Measurements from ENCODE around the gene ZNF827.
A peak's percentile ranks its signal among the peaks of the same experiment; 100 is the strongest.

Gene ZNF827

DNA sequence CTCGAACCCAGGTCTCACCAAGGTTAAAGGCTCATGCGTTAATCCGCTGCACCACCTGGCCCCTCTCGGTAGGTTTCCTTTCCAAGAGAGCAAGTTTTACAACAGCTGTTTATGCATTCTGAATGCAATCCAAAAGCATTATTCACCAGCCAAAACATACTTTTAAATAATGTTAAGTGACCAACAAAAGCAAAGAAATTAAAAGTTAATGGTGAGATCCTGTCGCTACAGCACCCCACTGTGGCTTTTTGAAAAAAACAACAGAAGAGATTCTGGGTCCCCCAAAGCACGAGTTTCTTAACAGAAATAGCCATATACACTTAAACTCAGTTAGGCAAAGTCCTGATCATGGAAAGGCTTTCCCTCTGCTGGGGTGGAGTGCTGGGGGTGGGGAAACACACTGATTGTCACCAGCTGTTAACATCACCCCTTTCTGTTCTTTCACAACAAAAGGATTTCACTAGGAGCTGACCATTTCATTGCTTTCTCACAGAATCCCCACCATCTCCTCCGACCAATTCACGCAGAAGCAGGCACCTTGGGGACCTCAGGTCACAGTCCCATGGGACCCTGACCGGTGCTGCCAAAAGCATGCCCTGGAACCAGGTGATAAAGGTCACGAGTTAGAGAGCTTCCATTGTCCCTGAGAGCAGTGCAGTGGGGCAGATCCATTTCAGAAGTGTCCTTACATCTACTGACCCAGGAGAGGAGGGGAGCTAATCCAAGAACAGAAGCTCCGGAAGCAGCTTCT is 51.2 kb downstream of the ZNF827 start:
- peak; percentile 51 for DNase-seq (ENCODE audit: low spot score)

- DNase-seq (ENCODE audit: low spot score): no peak
Measured at GRCh38 chr4:145886871-145887240, 51.8 kb downstream of the ZNF827 start.

- DNase-seq (ENCODE audit: low spot score): no peak
Measured at GRCh38 chr4:145885666-145886065, 53.0 kb downstream of the ZNF827 start.

DNA sequence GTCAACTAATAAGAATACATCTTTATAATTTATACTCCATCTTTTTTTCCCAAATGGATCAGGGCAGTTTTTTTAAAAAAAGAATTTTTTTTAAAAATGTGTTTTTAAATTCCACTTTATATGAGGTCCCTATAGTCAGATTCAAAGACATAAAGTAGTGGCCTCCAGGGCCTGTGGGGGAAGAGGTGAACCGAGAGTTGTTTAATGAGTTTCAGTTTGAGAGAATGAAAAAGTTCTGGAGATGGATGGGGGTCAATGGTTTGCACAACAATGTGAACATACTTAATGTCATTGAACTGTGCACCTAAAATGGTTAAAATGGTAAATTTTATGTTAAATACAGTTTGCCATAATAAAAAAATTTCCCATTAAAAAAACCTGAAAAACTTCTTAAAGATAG is 53.8 kb downstream of the ZNF827 start:
- no peak for DNase-seq (ENCODE audit: low spot score)

DNA sequence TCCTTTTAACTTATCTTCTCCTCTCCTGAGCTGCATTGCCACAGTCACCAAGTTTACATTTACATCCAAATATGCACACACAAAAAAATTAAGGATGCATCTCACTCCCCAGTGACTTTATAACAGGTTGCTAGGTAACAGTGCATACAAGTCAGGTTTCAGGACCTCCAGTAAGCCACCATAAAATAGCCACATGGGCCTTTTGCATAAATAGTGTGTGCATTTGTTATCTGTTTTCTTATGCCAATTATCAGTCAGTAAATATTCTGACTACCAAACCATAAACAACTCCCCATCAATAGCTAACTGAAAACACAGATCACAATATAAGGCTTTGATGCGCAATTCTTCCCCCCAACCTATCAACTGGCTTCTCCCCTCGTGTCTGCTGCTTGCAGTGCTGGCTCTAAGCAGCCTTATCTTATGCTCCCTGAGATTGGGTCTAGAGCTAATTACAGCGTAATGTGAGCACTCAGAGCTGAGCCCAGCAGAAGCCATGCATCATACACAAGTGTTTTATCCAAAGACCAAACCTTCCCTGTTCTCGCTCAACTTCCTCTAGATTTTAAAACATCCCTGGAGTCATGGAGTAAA is 55.4 kb downstream of the ZNF827 start:
- DNase-seq (ENCODE audit: low spot score): no peak

DNA sequence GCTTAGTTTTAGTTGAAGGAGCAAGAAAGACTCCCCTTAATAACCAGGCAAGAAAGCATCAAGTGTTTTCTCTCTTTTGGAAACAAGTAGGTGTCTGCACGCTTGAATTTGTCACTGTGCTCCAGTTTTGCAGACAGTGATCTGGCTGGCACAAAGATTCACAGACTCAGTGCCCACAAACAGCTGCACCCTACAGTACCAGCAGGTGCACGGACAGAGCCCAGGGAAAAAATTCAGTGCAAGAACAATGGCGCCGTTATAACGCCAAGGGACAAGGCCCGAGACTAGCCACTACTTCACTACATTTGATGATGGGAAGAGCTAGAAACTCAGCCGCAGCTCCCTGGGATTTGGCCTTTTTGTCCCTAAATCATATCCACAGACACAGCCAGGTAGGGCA is 56.0 kb downstream of the ZNF827 start:
- DNase-seq (ENCODE audit: low spot score): no peak

DNA sequence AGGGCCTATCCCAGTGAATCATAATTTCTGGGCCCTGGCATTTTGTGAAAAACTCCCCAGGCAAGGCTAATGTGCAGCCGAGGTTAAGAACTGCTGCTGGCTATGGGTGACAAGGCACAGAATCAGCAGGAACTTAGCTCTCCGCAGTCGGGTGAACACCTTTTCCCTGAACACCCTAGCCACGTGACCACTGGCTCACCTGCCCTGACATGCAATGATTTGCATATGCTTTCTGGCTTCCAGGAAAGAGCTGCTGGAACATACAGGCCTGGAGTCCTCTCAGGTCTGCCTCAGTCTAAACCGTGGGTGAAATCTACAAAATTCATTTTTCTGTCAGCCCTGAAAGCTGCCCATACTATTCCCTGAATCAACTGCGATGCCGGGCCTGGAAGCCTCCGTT is 56.6 kb downstream of the ZNF827 start:
- no peak for DNase-seq (ENCODE audit: low spot score)

DNA sequence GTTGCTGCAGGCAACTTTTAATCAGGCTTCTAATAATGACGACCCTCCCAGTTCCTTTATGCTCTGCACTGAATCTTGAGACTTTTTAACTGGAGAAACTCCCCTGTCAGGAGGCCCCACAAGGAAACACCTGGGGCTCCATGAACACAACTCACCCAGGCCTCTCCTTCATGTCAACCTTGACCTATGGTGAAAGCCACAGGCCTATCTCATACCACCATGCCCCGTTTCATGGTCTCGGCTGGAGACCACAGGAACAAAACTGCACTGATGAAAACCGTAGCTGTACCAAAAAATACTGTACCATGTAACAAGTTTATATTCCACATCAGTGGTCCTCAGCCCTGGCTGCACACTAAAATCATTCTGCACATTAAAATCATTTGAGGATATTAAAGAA is 57.0 kb downstream of the ZNF827 start:
- DNase-seq (ENCODE audit: low spot score): no peak

GRCh38 chr4:145880355-145880960 is 58.2 kb downstream of the ZNF827 start:
- no peak for DNase-seq (ENCODE audit: low spot score)

- no peak for DNase-seq (ENCODE audit: low spot score)
Measured at GRCh38 chr4:145879598-145879997, 59.0 kb downstream of the ZNF827 start.

DNA sequence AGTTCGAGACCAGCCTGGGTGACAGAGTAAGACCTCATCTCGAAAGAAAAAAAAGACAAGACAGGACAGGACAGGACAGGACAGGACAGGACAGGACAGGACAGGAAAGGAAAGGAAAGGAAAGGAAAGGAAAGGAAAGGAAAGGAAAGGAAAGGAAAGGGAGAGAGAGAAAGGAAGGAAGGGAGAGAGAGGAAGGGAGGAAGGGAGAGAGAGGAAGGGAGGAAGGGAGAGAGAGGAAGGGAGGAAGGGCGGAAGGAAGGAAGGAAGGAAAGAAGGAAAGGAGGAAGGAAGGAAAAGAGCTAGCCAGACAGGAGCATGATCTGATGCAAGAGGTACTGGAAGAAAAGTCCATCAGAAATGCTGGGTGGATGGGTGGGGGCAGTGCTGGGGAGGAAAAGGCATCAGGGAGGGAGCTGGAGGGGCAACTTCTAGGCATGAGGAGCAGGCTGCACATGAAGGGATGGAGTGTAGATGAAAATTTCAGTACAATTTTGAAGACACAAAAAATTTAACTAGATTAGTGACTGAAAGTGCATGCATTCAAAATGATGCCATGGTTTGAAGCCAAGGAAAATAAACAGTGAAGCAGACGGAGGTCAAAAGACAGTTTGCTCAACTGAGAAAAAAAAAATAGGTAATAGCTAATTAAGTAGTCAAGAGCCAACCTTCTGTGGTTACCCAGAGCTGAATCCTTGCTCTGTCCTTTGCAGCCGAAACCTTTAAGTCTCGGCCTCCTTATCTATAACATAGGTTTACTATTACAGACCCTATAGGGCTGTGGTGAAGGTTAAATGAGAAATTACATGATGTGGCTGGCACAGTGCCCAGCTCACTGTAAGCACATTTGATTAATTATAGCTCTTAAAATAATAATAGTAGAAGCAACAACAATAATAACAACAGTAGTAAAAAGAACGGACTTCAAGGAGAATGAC is 59.9 kb downstream of the ZNF827 start:
- DNase-seq (ENCODE audit: low spot score): peak; percentile 13

DNA sequence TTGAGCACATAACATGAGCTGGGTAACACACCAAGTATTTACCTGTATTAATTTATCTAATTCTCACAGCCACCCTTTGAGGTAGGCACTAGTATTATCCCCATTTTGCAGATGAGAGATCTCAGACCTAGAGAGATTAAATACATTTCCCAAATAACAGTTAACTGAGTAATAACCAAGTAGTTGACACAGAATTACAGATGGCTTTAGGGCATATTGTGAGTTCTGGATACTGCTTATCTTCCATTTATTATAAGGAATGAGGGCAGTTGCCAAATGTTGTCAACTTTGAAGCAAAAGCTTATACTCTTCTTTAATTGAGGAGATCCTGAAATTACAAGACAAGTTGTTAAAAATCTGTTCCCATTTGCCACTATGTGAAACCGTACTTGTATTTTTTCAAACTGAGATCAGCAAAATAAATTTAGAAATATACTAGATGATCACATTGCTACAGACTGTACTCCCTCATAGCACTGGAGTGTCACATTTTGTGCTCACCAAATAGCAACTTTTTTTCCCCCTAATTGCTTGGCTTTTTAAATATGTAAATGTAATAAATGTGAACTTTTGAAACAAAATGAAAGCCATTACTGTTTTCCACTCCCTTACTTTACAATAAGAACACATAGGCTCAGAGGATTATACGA is 62.0 kb downstream of the ZNF827 start:
- DNase-seq (ENCODE audit: low spot score): no peak

GRCh38 chr4:145873901-145874300 is 64.7 kb downstream of the ZNF827 start:
- DNase-seq (ENCODE audit: low spot score): no peak

GRCh38 chr4:145871209-145871608 is 67.4 kb downstream of the ZNF827 start:
- DNase-seq (ENCODE audit: low spot score): no peak

GRCh38 chr4:145870155-145871020 is 68.2 kb downstream of the ZNF827 start:
- DNase-seq (ENCODE audit: low spot score): no peak

GRCh38 chr4:145868637-145869409 is 69.8 kb downstream of the ZNF827 start:
- DNase-seq (ENCODE audit: low spot score): no peak

- DNase-seq (ENCODE audit: low spot score): no peak
Measured at GRCh38 chr4:145867406-145867805, 71.2 kb downstream of the ZNF827 start.

DNA sequence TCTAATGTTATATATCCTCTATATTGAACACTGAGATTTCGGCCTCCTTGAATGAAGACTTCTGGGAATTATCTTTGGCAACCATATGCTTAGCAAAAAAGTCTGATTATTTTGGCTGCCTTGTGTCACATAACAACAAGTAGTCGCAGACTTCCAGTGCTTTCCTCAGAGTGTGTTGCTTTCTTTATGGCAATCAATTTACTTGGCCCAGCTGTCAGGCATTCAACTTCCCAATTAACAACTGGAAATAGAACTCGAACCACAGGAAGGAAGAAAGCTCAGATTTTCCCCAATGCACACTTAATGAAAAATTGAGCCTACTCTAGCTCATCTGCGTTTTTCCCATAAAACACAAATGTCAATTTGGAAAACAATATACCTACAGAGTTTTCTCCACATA is 71.6 kb downstream of the ZNF827 start:
- DNase-seq (ENCODE audit: low spot score): no peak

DNA sequence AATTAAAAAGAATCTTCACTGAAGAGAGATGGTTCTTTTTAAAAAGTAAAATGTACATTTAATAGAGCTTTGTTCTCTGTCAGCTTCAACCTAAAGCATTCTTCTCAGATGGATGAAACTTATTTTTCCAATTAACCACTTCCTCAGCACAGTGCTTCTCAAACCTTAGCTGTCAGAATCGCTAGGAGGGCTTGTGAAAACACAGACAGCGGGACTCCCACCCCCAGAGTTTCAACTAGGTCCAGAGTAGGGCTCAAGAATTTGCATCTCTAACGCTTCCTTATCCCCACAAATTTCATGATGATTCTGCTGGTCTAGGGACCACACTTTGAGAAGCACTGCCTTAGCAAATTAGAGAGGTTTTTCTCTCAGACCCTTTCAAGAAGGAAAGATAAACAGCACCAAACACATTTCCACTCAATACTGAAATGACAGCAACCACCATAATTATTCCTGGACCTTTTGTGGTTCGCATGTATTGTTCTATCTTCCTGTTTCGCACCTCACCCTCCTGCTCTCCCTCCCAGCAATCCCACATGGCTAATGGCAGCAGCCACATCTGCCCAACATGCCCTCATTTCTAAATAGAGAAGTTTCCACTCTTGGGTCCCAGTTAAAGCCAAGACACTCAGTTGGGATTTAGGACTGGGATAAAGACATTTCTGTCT is 73.2 kb downstream of the ZNF827 start:
- DNase-seq (ENCODE audit: low spot score): no peak

GRCh38 chr4:145863191-145863590 is 75.4 kb downstream of the ZNF827 start:
- DNase-seq (ENCODE audit: low spot score): no peak
